MCF 10A (cell line): ENCODE measurements around the gene PYGO1. TPM values are rescaled to one million over a fixed set of nuclear protein-coding genes. Genes with fewer than 3 reads are reported as not detected.
A peak's percentile ranks its signal among the peaks of the same experiment; 100 is the strongest.

Source experiments
- BruUV-seq: library from RNA; stranded (reverse); fragments of 400-500 nt; replicated peaks from 2 replicates; lab custom pipeline; 2021; lab: Mats Ljungman, UMichigan
- CTCF ChIA-PET: fragments of 300-600 bp; sonication (Branson Sonifier 250); formaldehyde crosslinking; extraction: SDS; loops from one replicate; lab custom pipeline; 2021; ENCODE audit warnings: antibody characterized with exemption, inconsistent platforms; lab: Yijun Ruan, JAX
- POLR2A ChIA-PET: fragments of 300-600, 350-650 bp; sonication (Branson Sonifier 250); formaldehyde crosslinking; extraction: SDS; loops from one replicate; lab custom pipeline; 2020; ENCODE audit warnings: antibody characterized with exemption, inconsistent platforms; lab: Yijun Ruan, JAX
- DNase-seq: peaks from one replicate; pipeline ENCODE4 v3.0.0-alpha.2; 2018; ENCODE audit not compliant: unreplicated experiment
- H3K27ac Mint-ChIP-seq: one replicate; pipeline ENCODE4 v1.8.0; 2022; ENCODE audit warnings: mild to moderate bottlenecking, low read depth, mixed read lengths; ENCODE audit not compliant: unreplicated experiment
- H3K27me3 Mint-ChIP-seq: one replicate; pipeline ENCODE4 v1.8.0; 2022; ENCODE audit warnings: mixed read lengths; ENCODE audit not compliant: insufficient read depth, unreplicated experiment
- H3K36me3 Mint-ChIP-seq: one replicate; pipeline ENCODE4 v1.8.0; 2022; ENCODE audit warnings: mild to moderate bottlenecking, moderate library complexity, mixed read lengths; ENCODE audit not compliant: insufficient read depth, unreplicated experiment
- H3K4me1 Mint-ChIP-seq: one replicate; pipeline ENCODE4 v1.8.0; 2022; ENCODE audit warnings: mixed read lengths; ENCODE audit not compliant: insufficient read depth, unreplicated experiment
- H3K4me3 Mint-ChIP-seq: one replicate; pipeline ENCODE4 v1.8.0; 2022; ENCODE audit warnings: mild to moderate bottlenecking, moderate library complexity, mixed read lengths; ENCODE audit not compliant: unreplicated experiment
- H3K9me3 Mint-ChIP-seq: one replicate; pipeline ENCODE4 v1.8.0; 2022; ENCODE audit warnings: mixed read lengths; ENCODE audit not compliant: unreplicated experiment
- CTCF ChIP-seq: fragments of 200-600 bp; IDR thresholded peaks from one replicate; pipeline ENCODE4 v1.8.0; 2022; ENCODE audit warnings: antibody characterized with exemption, mild to moderate bottlenecking; ENCODE audit not compliant: unreplicated experiment
- intact Hi-C: fragments of 100-400 bp; cut with micrococcal nuclease; formaldehyde crosslinking; loops from 2 replicates; pipeline ENCODE4 v1.14.1; 2022
- total RNA-seq: library from RNA; stranded (reverse); gene quantifications from 2 replicates; pipeline ENCODE4 v1.2.3, GENCODE V29; 2022

PYGO1 gene
- total RNA-seq, 1 experiment from 2014 or later, result 3.9 TPM

- POLR2A ChIA-PET, result no interaction called here
Measured at GRCh38 chr15:55530861-55531313, 57.3 kb downstream of the PYGO1 start.

GRCh38 chr15:55528812-55529211 is 59.3 kb downstream of the PYGO1 start:
- DNase-seq, result no peak
- H3K36me3 Mint-ChIP-seq, result peaks cover 4% of the 10 kb centered on the region
- BruUV-seq, result no TSS peak
- no peak for TF ChIP-seq CTCF
- peaks cover 17% of the 10 kb centered on the region for H3K27me3 Mint-ChIP-seq
- no peaks in the 10 kb centered on the region for H3K4me1 Mint-ChIP-seq
- POLR2A ChIA-PET, result no interaction called here
- CTCF ChIA-PET, result interaction anchor here (0.7 to 2.1 kb wide), 4 partner anchors 11 to 118 kb away, joined by 3 to 11 read pairs (median 4); no protein-coding TSS in a partner anchor
- H3K4me3 Mint-ChIP-seq, result no peak overlapping the region
- H3K9me3 Mint-ChIP-seq, result no peaks in the 10 kb centered on the region
- no peak overlapping the region for H3K27ac Mint-ChIP-seq
- intact Hi-C loops, result no loop called here

More at GRCh38 chr15:55530861-55531313, 57.3 kb downstream of the PYGO1 start:
- Mint-ChIP-seq H3K9me3 (no peaks in the 10 kb centered on the region), H3K27me3 (no peaks in the 10 kb centered on the region), H3K27ac (no peak overlapping the region), H3K36me3 (peaks cover 6% of the 10 kb centered on the region), H3K4me3 (no peak overlapping the region), H3K4me1 (no peaks in the 10 kb centered on the region)
- no peak for TF ChIP-seq CTCF
- CTCF ChIA-PET, result interaction anchor here (0.6 to 2.1 kb wide), 2 partner anchors 13 to 733 kb away, joined by 3 to 11 read pairs; no protein-coding TSS in a partner anchor
- no TSS peak for BruUV-seq
- intact Hi-C loops, result no loop called here
- peak; percentile 36 for DNase-seq

GRCh38 chr15:55527150-55527549 is 61.0 kb downstream of the PYGO1 start:
- ChIA-PET POLR2A (interaction anchor here (0.6 to 1.0 kb wide), 2 partner anchors 11 to 55 kb away, joined by 3 read pairs; no protein-coding TSS in a partner anchor), CTCF (interaction anchor here (0.6 to 3.9 kb wide), 12 partner anchors 10 to 1403 kb away, joined by 3 to 25 read pairs (median 4); no protein-coding TSS in a partner anchor)
- Mint-ChIP-seq H3K36me3 (no peaks in the 10 kb centered on the region), H3K4me3 (no peak overlapping the region), H3K27ac (no peak overlapping the region), H3K9me3 (no peaks in the 10 kb centered on the region), H3K4me1 (no peaks in the 10 kb centered on the region), H3K27me3 (peaks cover 34% of the 10 kb centered on the region)
- no peak for DNase-seq
- TF ChIP-seq CTCF, result no peak
- intact Hi-C loops, result no loop called here
- no TSS peak for BruUV-seq

- intact Hi-C loops, result loop anchor here (1.0 kb wide), 1 partner anchor 115 kb away; no protein-coding TSS in a partner anchor
- Mint-ChIP-seq H3K4me1 (no peaks in the 10 kb centered on the region), H3K36me3 (no peaks in the 10 kb centered on the region)
Measured at GRCh38 chr15:55526559-55527036, 61.5 kb downstream of the PYGO1 start.

More at GRCh38 chr15:55526559-55527036, 61.5 kb downstream of the PYGO1 start:
- H3K27ac Mint-ChIP-seq, result no peak overlapping the region
- no TSS peak for BruUV-seq
- peak; percentile 42 for TF ChIP-seq CTCF
- ChIA-PET CTCF (interaction anchor here (0.6 to 3.9 kb wide), 18 partner anchors 10 to 1403 kb away, joined by 3 to 25 read pairs (median 4); no protein-coding TSS in a partner anchor), POLR2A (interaction anchor here (1.0 kb wide), 1 partner anchor 12 kb away, joined by 3 read pairs; no protein-coding TSS in a partner anchor)
- DNase-seq, result peak; percentile 56
- H3K9me3 Mint-ChIP-seq, result no peaks in the 10 kb centered on the region
- peaks cover 39% of the 10 kb centered on the region for H3K27me3 Mint-ChIP-seq
- H3K4me3 Mint-ChIP-seq, result no peak overlapping the region
